Activated T-helper 2 cell treated with anti-CD3 and anti-CD28 coated beads, Interferon-gamma antibody, Interleukin-2, Interleukin-4, amounts not matched to agents 10 μg/mL and 5 μg/mL and 100 μg/mL, durations not matched to agents 14 hours and 24 hours and 36 hours (primary cell): ENCODE data around the gene RAPH1. TPM values are rescaled to one million over a fixed set of nuclear protein-coding genes. Genes with fewer than 3 reads are reported as not detected.
"Not testable (repeated sequence)": the region's sequence is repeated elsewhere in the genome, so short reads cannot be mapped to it uniquely, and the experiment has no call there.

Experiments
- DNase-seq: peaks from one replicate; pipeline ENCODE4 v3.0.0; 2021; ENCODE audit warnings: low spot score
- H3K27ac Mint-ChIP-seq: one replicate; pipeline ENCODE4 v1.8.0; 2021; ENCODE audit warnings: mixed read lengths
- H3K27me3 Mint-ChIP-seq: one replicate; pipeline ENCODE4 v1.8.0; 2021; ENCODE audit warnings: low read depth, mixed read lengths
- H3K36me3 Mint-ChIP-seq: one replicate; pipeline ENCODE4 v1.8.0; 2021; ENCODE audit warnings: low read depth, mixed read lengths
- H3K4me1 Mint-ChIP-seq: one replicate; pipeline ENCODE4 v1.8.0; 2021; ENCODE audit warnings: low read depth, mixed read lengths
- H3K4me3 Mint-ChIP-seq: one replicate; pipeline ENCODE4 v1.8.0; 2021; ENCODE audit warnings: low read depth, mild to moderate bottlenecking, moderate library complexity, mixed read lengths
- H3K9me3 Mint-ChIP-seq: one replicate; pipeline ENCODE4 v1.8.0; 2021; ENCODE audit warnings: mixed read lengths
- intact Hi-C: fragments of 100-400 bp; cut with micrococcal nuclease; formaldehyde crosslinking; loops from one replicate; pipeline ENCODE4 v1.15.1; 2023
- total RNA-seq: library from RNA; stranded (reverse); gene quantifications from 2 replicates; pipeline ENCODE4 v1.2.3, GENCODE V29; 2022

Gene RAPH1
- total RNA-seq, 1 donor from 2014 or later = 2.8 TPM

DNA sequence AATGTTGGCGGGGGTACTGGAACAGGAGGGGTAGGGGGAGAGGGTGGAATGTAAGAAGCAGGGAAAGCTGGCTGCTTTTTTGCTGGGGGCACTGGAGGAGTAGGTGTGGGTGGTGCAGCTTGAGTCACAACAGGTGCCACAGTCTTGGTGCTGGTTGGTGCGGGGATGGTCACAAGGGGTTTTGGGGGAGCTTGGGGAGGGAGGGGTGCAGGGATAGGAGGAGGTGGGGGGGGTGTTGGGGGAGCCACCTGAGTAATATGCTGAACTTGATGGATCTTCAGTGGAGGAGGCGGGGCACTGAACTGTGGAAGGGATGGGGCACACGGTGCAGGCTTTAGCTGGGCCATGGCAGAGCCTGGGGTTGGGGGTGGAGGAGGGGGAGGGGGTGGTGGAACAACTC, 94.4 kb downstream of the RAPH1 start:
- Mint-ChIP-seq H3K36me3 (no peaks in the 10 kb centered on the region), H3K4me3 (no peak overlapping the region), H3K27me3 (no peaks in the 10 kb centered on the region), H3K27ac (no peak overlapping the region), H3K4me1 (peaks cover 8% of the 10 kb centered on the region), H3K9me3 (no peaks in the 10 kb centered on the region)
- intact Hi-C loops = loop anchor here (10.0 kb wide), 1 partner anchor 856 kb away; no protein-coding TSS in a partner anchor
- DNase-seq = no peak

DNA sequence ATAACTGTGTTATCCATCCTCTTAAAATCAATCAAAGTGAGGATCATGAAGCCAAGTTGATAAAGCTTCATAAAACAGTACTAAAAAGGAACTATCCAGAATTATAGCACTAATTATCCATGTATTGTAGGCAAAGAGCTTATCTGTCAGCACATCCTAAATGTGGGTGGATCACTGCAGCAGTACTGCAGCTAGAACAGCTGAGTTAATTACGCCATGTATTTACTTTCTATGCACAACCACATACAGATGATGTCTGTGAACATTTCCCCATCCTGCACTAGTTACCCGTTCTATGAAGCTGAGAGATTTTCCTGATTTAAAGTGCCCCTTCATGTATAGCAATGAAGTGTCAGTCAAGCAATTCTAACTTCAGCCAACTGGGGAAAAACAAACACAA, 96.6 kb downstream of the RAPH1 start:
- Mint-ChIP-seq H3K27ac (no peak overlapping the region), H3K27me3 (no peaks in the 10 kb centered on the region), H3K4me3 (no peak overlapping the region), H3K4me1 (peaks cover 6% of the 10 kb centered on the region), H3K9me3 (no peaks in the 10 kb centered on the region), H3K36me3 (no peaks in the 10 kb centered on the region)
- no peak for DNase-seq
- intact Hi-C loops = no loop called here

DNA sequence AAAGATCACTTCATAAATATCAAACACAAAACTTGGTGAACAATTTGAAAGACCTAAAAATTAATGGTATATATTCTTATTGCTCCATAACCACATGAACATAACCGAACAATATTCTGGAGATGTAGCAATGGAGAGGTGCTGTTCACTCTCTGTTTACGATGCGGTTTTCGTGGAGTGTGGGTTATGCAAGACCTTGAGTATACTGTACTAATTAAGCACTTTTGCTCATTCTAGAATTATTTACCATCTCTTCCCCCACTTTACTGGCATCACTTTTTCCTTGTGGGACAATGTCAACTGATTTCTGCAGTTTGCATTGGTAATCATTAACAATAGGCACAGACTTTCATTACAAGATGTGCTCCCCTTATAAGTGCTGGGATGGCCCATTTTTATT, 97.6 kb downstream of the RAPH1 start:
- Mint-ChIP-seq H3K4me1 (peaks cover 6% of the 10 kb centered on the region), H3K4me3 (no peak overlapping the region), H3K36me3 (no peaks in the 10 kb centered on the region), H3K27me3 (no peaks in the 10 kb centered on the region), H3K27ac (no peak overlapping the region), H3K9me3 (no peaks in the 10 kb centered on the region)
- intact Hi-C loops = no loop called here
- no peak for DNase-seq

DNA sequence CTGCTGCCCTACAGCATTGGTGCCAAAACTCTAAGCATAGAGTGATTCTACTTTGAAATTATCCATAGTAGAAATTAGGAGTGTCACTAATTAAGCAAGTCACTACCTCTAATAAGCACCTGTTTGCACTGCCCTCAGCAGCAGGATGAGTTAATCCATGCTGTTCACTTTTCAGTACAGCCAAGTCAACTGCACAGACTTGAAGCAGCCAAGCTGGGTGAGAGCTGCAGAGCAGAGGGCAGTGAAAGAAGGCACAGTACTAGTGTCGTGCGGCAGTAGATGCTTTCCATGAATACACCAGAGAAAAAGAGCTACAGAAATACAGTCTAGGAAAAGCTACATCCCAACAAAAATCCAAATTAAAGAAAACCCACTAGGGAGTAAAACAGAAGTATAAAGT, 98.6 kb downstream of the RAPH1 start:
- Mint-ChIP-seq H3K27ac (no peak overlapping the region), H3K4me1 (no peaks in the 10 kb centered on the region), H3K27me3 (no peaks in the 10 kb centered on the region), H3K4me3 (no peak overlapping the region), H3K9me3 (no peaks in the 10 kb centered on the region), H3K36me3 (no peaks in the 10 kb centered on the region)
- intact Hi-C loops = no loop called here
- DNase-seq = no peak

DNA sequence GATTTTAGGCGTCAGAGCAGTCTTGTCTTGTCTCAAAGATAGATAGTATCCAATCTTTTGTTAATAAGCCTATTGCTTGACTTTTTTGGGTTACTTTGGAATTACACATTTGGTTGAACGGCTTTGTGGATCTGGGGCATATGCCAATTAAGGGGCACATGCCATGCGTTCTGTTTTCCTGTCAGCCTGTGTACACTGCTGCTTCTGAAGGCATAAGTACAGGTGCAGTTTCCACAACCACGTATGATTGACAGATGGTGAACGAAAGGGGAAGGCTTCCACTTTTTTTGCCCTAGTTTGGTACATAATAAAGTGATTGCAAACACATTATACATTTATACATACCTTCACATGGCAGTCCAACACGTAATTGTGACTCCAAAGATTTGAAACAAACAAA, 102.3 kb downstream of the RAPH1 start:
- Mint-ChIP-seq H3K9me3 (no peaks in the 10 kb centered on the region), H3K27me3 (no peaks in the 10 kb centered on the region), H3K4me1 (no peaks in the 10 kb centered on the region), H3K36me3 (no peaks in the 10 kb centered on the region), H3K27ac (no peak overlapping the region), H3K4me3 (no peak overlapping the region)
- intact Hi-C loops = no loop called here
- no peak for DNase-seq

DNA sequence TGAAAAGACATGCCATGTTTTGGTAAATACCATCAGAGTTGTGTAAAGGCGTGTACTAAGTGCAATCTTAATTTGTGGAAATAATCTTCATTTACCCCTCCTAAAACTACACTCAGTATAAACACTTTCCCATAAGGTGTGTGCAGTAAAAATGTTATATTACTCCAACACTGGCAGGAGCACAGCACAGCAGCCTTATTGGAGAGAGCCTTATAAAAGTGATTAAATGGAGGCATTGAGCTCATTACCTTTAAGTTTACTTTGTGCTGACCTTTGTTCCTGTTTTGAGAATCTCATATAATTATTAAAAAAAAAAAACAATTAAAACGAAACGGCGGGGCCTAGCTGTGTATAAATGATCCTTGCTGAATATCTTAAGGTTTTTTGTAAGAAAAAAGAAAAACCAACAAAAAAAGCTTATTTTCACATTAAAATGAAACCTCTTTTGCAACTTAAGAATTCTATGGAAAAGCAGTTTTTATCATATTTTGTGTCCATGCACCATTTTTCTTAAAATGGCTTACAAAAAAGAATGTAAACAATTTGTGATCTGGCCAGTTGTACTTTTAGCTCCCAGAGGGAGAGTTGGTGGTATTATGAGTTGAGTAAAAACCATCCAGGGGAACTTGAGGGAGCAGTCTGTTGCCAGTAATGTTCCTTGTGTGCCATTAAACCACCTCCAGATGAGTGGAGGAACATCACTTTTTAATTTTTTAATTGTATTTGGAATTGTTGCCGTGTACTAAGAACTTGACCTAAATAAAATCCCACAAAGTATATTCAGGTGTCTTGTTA, 103.5 kb downstream of the RAPH1 start:
- no peaks in the 10 kb centered on the region for H3K9me3 Mint-ChIP-seq
- H3K36me3 Mint-ChIP-seq = peaks cover 4% of the 10 kb centered on the region
- H3K27ac Mint-ChIP-seq = no peak overlapping the region
- H3K4me1 Mint-ChIP-seq = no peaks in the 10 kb centered on the region
- no peak overlapping the region for H3K4me3 Mint-ChIP-seq
- intact Hi-C loops = no loop called here
- DNase-seq = no peak
- no peaks in the 10 kb centered on the region for H3K27me3 Mint-ChIP-seq

DNA sequence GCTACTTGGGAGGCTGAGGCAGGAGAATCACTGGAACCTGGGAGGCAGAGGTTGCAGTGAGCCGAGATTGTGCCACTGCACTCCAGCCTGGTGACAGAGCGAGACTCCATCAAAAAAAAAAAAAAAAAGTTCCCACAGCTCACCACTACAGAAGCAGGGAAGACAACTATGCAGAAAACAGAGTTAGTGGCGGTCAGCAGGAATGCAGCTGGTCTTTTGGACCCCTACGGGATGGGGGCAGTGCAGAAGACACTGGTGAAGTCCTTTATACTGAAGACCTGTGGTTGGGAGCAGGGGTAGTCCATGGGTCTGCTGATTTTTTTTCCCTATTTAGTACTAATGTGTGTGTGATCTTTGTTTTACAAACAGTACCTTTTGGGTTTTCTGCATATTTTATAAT, 105.5 kb downstream of the RAPH1 start:
- H3K4me1 Mint-ChIP-seq, H3K27me3 Mint-ChIP-seq, intact Hi-C loops, H3K36me3 Mint-ChIP-seq, H3K4me3 Mint-ChIP-seq, DNase-seq, H3K9me3 Mint-ChIP-seq, H3K27ac Mint-ChIP-seq: not testable (repeated sequence)

DNA sequence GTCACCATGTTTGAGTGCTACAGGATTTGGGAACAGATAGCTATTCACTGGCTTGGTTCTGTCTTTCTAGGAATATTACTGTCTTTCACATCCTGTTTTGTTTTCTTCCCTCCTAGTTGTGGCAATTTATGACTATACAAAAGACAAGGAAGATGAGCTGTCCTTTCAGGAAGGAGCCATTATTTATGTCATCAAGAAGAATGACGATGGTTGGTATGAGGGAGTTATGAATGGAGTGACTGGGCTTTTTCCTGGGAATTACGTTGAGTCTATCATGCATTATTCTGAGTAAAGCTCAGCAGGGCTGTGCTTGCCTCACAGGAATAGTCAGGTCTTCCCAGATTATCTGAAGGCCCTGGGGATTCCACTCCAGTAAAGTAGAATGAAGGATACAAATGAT, 108.0 kb downstream of the RAPH1 start:
- H3K27me3 Mint-ChIP-seq = no peaks in the 10 kb centered on the region
- no peak overlapping the region for H3K27ac Mint-ChIP-seq
- H3K4me3 Mint-ChIP-seq = no peak overlapping the region
- DNase-seq = no peak
- intact Hi-C loops = no loop called here
- H3K4me1 Mint-ChIP-seq = no peaks in the 10 kb centered on the region
- H3K9me3 Mint-ChIP-seq = no peaks in the 10 kb centered on the region
- peaks cover 11% of the 10 kb centered on the region for H3K36me3 Mint-ChIP-seq

DNA sequence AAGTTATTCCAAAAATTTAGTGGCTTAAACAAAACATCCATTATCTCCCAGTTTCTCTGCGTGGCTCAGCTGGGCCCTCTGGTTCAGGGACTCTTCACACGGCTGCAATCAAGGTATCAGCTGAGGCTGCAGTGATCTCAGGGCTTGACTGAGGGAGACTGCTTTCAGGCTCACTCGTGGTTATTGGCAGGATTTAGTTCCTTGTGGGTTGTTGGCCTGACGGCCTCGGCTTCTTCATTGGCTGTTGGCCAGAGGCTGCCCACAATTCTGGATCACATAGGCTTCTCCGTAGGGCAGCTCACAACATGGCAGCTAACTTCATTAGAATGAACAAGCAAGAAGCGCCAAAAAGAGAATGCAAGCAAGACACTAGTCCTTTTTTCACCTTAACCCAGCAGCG, 116.8 kb downstream of the RAPH1 start:
- Mint-ChIP-seq H3K9me3 (peaks cover 9% of the 10 kb centered on the region), H3K27ac (no peak overlapping the region), H3K36me3 (peaks cover 48% of the 10 kb centered on the region), H3K4me1 (no peaks in the 10 kb centered on the region), H3K4me3 (no peak overlapping the region), H3K27me3 (no peaks in the 10 kb centered on the region)
- intact Hi-C loops = no loop called here
- DNase-seq = no peak

DNA sequence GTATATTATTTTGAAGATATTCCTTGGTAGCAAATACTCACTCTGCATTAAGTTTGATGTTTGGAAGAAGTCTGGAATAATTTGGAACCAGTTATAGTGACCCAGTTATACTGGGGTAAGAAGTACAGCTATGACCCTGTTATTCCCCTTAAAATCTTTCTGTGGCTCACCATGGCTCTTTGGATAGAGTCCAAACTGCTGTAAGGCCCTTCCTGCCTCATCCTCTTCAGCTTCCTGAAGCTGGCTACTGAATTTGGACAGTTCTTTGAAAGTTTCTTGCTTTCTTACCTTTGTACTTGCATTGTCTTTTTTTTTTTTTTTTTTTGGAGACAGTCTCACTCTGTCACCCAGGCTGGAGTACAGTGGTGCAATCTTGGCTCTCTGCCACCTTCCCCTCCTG, 121.3 kb downstream of the RAPH1 start:
- no peaks in the 10 kb centered on the region for H3K4me1 Mint-ChIP-seq
- H3K9me3 Mint-ChIP-seq = peaks cover 9% of the 10 kb centered on the region
- peaks cover 38% of the 10 kb centered on the region for H3K36me3 Mint-ChIP-seq
- no peak for DNase-seq
- intact Hi-C loops = no loop called here
- no peak overlapping the region for H3K27ac Mint-ChIP-seq
- no peaks in the 10 kb centered on the region for H3K27me3 Mint-ChIP-seq
- H3K4me3 Mint-ChIP-seq = no peak overlapping the region

DNA sequence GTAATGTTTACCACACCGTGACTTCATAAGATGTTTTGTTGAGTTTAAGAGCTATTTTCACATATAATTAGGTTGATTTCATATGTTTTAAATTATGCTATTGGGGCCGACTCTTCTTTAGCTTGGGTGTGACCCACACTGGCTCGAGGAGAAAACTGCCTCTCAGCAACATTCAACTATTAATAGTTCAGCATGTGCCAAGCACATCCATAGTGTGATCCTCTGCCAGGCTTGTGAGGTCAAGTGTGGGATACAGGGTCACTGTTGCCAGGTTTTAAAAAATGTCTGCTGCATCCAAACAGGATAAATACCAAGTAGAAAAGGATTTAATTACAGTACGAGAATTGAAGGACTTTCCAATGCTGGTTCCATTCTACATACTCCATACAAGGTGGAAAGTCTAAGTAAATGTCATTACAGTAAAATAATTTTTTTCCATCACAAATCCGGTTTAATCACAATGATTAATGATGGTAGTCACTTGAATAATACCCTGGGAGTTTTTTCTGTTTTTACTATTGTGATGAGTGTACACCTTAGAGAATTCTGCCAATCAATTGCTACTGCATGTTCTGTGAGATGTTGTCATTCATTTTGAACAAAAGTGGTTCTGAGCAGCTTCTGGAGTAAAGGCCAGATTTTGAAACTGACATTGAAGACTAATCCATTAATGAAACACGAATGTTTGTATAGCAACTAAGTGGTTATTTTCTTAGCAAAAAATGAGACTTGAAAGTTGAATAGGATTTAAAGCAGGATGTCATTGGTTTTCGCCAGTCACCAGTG, 122.4 kb downstream of the RAPH1 start:
- no peak for DNase-seq
- peaks cover 29% of the 10 kb centered on the region for H3K36me3 Mint-ChIP-seq
- peaks cover 3% of the 10 kb centered on the region for H3K4me1 Mint-ChIP-seq
- no peak overlapping the region for H3K4me3 Mint-ChIP-seq
- peaks cover 2% of the 10 kb centered on the region for H3K9me3 Mint-ChIP-seq
- H3K27ac Mint-ChIP-seq = no peak overlapping the region
- no peaks in the 10 kb centered on the region for H3K27me3 Mint-ChIP-seq
- intact Hi-C loops = no loop called here

DNA sequence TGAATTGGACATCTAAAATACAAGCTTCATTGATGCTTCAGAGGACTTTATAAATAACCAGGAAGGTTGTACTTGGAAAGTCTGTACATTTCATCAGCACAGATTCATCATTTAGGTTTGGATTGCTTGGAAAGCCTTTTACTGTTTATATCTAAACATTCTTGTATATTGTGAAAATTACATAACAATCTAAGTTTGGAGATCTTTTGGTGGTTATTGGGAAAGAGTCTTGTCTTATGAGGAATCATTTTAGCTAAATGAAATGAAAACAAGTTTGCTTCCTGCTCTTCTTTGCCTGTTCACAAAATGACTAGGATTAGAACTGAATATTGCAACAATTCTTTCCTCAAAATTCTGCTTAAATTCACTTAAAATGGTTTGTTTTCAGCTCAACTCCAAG, 127.6 kb downstream of the RAPH1 start:
- H3K27me3 Mint-ChIP-seq = no peaks in the 10 kb centered on the region

DNA sequence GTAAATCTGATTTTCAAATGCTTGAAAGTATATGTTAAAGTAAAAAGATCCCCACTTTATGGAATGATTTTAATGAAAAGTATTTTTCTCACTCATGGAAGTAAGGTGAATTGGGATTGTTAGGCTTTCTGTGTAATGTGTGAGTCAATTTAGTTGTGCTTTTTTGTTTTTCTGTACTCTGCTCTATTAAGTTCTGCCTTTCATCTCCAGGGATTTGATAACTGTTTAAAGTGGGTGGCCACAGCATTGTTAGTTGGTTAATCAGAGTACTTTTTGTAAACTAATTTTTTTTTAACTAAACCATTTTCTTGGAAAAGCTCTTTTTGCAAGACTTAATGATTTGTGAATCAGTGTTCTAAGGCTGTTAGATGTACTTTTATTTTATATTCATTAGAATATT, 130.1 kb downstream of the RAPH1 start:
- H3K4me1 Mint-ChIP-seq = peaks cover 12% of the 10 kb centered on the region
- peaks cover 26% of the 10 kb centered on the region for H3K36me3 Mint-ChIP-seq

More for the DNA sequence above, 127.6 kb downstream of the RAPH1 start:
- DNase-seq = no peak
- peaks cover 30% of the 10 kb centered on the region for H3K36me3 Mint-ChIP-seq
- H3K4me1 Mint-ChIP-seq = peaks cover 12% of the 10 kb centered on the region
- intact Hi-C loops = no loop called here
- no peaks in the 10 kb centered on the region for H3K9me3 Mint-ChIP-seq
- no peak overlapping the region for H3K27ac Mint-ChIP-seq
- no peak overlapping the region for H3K4me3 Mint-ChIP-seq

More for the DNA sequence above, 130.1 kb downstream of the RAPH1 start:
- intact Hi-C loops = no loop called here
- no peak for DNase-seq
- Mint-ChIP-seq H3K9me3 (no peaks in the 10 kb centered on the region), H3K27ac (no peak overlapping the region), H3K27me3 (no peaks in the 10 kb centered on the region), H3K4me3 (no peak overlapping the region)
